ENCODE results near the gene NAT8. TPM values are rescaled to one million over a fixed set of nuclear protein-coding genes. Genes with fewer than 3 reads are reported as not detected.
"Not testable (repeated sequence)": the region's sequence is repeated elsewhere in the genome, so short reads cannot be mapped to it uniquely, and the experiment has no call there.

The NAT8 gene, protein sequence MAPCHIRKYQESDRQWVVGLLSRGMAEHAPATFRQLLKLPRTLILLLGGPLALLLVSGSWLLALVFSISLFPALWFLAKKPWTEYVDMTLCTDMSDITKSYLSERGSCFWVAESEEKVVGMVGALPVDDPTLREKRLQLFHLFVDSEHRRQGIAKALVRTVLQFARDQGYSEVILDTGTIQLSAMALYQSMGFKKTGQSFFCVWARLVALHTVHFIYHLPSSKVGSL
- 0.27 TPM for total RNA-seq

DNA sequence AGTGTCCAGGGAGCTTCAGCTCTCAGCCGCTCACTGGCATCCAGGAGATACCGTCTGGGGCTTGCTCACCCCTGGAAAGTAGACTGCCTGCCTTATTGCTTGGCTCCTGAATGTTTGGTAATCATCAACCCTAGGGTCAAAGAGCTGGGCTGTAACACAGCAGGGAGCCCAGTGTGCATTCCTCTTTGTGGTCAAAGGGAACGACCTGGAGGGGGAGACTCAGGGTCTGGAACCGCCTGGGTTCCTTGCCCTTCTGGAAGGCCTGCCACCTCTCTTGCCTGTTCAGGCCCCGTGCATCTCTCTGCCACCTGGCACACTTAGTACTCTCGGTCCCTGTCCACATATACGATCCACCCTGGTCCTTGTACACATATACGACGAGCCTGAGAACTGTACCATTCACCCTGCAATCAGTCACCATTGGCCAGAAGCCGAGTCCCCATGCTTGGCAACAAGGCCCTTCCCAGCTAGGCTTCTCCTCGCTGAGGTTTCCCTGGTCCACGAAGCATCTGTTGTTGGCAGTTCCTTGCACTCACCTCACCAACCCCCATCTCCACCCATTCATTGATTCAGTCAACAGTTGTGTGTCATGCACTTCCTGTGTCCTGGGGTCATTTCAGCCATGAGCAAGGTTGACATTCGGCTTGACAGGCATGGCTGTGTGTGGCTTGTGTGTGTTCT lies at the start of gene NAT8:
TSS of gene NAT8 (minus strand) at position 85 of the 681 bp plus-strand sequence. CDS start 794 bp downstream, outside the sequence.
- no peak for DNase-seq (ENCODE audit: low read depth in 2 of 3, low spot score in 2 of 3)

DNA sequence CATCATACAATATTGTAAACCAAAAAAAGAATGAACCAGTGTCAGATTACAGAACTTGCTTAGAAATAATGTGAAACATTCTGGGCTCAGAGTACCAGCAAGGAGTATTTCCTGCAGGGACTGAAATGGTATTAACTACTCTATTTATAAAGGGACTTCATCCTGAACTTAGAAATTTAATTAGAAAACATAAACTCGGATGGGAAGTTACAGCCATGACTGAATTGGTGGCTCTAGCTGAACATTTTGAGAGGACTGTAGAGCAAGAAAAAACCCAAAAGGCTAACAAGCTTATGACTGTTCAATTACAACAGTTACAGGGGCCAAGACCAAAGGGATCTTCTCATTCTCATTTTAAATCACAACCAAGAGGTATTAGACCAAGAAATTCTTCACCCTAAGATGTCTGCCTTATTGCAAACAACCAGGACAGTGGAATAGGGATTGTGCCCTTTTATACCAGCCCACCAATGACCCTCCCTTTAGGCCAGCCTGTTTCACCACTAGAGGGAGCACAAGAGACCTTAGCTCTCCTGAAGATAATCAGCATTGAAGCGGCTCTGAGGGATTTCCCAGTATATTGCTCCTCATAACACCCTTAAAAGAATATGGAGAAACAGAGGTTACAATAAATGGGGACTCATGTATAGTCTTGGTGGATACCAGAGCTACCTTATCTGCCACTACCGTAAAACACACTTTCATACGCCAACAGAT lies 48.3 kb upstream of the NAT8 start:
- DNase-seq (ENCODE audit: low read depth in 2 of 3, low spot score in 2 of 3): peak in 1 of 3 donors; percentile 48

DNA sequence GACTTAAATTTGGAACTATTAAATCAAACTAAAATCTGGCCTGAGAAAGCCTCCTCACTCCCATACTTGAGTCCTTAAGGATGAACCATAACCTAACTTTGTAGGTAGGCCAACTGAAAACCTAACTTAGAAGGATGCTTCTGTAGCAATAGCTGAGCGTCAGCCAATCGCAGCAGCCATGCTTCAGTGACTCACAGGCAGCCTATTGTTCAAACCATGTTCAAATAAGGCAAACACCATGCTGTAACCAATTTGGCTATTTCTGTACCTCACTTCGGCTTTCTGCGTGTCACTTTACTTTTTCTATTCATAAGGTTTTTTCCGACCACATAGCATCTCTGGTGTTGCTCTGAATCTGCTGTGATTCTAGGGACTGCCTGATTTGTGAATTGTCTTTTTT lies 46.3 kb upstream of the NAT8 start:
- not testable (repeated sequence) for DNase-seq (ENCODE audit: low read depth in 2 of 3, low spot score in 2 of 3)

DNA sequence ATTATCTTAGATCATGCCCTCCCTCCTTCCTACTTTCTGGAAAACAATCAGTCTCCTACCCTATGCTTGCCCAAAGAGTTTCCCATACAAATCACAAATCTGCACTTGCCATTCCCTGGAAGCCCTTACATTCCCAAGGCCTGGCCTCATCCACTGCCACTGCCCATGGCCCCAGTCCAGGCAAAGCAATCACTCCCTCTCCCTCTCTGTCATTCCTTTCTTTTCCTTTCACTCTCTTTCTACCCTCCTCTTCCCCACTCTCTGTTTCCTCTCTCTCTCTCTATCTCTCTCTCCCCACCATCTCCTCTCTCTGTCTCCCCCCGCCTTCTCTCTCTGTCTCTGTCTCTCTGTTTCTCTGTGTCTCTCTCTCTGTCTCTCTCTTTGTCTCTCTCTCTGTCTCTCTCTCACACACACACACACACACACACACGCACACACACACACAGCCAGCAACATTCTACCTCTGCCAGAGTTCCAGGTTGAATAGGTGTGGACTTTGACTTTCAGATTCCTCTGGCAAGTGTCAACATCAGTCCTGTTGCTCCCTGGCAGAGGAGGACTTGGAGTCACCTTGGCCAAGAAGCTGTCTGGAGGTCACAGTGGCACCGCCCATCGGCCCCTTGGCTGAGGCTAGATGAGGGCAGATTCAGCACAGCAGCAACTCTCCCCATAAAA lies 43.7 kb upstream of the NAT8 start:
- DNase-seq (ENCODE audit: low read depth in 2 of 3, low spot score in 2 of 3): no peak

DNA sequence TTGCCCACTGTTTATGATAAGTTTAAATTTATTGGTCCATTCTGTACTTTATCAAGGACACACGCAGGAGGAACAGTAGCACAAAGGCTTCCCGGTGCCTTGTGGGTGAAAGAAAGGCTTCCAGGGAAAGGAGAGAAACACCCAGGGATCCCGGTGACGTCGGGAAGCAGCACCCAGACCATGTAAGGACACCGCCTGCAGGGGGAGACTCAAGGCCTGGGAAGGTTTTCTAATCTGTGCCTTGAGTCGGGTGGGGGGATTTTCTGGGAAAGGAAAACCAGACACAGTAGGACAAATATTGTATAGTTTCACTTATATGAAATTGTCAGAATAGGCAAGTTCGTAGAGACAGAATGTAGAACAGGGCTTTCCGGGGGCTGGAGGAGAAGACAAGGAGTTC lies 42.7 kb upstream of the NAT8 start:
- DNase-seq (ENCODE audit: low read depth in 2 of 3, low spot score in 2 of 3): not testable (repeated sequence)

DNA sequence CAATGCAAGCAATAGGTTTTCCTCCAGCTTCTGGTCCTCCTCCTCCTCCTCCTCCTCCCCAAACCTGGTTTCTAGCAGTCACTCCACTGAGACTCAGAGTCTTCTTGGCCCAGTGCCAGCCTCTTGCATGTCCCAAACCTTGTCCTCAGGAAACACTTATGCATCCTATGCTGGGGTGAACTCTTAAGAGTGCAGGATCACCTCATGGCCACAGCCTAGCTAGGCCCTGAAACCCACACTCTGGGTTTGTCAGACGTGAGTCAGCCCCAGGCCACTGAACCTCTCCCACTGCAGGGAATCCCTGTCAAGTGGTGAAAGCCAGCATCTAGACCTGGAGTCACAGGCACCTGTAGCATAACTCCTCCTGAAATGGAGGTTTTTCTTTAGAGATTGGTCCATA lies 42.1 kb upstream of the NAT8 start:
- DNase-seq (ENCODE audit: low read depth in 2 of 3, low spot score in 2 of 3): peak in 1 of 3 donors; percentile 15

DNA sequence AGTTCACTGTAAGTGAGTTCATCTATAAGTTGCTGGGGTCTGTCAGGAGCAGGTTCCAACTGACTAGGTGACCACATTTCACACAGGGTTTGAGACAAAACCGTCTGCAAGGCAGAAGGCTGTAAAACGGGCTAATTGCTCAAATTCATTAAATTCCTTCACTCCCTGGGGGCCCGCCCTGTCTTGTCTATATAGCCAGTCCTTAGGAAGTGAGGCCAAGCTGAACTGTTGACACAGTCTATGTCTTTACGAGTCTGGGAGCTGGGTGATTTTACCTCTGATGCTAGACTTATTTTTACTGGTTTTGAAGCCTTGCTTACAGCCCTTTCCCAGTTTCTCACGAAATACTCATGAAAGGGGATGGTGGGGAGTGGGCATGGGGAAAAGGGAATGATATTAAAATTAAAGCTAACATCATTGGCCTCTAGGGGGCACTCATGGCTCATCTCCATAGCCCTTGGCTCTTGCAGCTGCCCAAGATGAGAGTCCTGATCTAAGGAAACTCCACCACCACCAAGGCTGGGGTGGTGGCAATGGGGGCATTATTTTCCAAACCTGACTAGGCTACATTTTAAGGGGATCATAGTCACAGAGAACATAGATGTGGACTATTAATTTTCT lies 37.8 kb upstream of the NAT8 start:
- peak in 2 of 3 donors; percentile 39 to 68 for DNase-seq (ENCODE audit: low read depth in 2 of 3, low spot score in 2 of 3)

DNA sequence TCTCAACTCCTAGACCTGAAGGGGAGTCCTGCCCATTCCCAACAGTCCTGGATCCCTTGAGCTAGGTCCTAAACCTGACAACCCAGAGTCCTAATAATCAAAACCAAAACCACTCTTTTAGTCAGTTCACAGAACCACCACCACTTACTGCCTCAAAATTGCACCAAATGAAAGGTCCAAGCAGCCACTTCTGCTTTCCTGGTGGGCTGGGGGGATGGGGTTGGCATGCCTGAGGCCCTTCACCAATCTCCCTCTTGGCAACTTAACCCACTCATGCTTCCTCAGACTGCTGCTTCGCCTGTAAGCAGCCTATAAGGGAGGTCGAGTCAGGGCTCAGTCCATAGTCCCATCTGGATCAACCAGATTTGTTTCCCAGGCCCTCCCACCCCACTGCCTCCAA lies 37.0 kb upstream of the NAT8 start:
- DNase-seq (ENCODE audit: low read depth in 2 of 3, low spot score in 2 of 3): peak in 1 of 3 donors; percentile 50

DNA sequence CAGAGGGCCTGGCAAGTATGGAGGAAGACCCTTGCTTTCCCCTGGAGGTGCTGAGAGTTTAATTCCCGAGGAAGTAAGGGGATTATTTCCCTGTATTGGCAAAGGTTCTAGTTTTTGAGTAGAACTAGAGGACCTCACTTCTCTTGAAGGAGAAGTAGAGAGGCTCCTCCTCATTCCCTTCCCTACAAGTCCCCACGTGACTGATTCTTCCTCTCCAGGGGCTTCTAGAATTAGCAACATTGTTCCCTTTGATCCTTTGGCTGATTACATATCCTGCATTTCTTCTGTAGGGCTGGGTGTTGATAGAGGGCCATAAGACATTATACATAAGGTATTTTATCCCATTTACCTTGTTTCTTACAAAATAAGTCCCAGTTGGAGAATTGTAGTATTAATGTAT lies 35.8 kb upstream of the NAT8 start:
- not testable (repeated sequence) for DNase-seq (ENCODE audit: low read depth in 2 of 3, low spot score in 2 of 3)

DNA sequence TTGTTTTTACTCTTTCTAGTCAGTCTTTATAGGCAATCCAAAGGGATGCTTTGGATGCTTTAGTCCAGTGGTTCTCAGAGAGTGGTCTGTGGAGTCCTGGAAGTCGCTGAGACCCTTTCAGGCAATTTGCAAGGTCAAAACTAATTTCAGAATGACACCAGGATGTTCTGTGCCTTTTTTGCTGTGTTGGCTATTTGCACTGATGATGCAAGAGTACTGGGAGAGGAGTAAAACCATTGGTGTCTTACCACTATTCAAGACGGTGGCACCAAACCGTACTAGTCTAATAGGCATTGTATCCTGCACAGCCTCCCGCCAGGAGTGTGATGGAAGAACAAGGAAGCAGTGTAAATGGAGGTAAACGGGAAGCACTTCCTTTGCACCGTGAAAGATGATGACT lies 34.0 kb upstream of the NAT8 start:
- DNase-seq (ENCODE audit: low read depth in 2 of 3, low spot score in 2 of 3): not testable (repeated sequence)

DNA sequence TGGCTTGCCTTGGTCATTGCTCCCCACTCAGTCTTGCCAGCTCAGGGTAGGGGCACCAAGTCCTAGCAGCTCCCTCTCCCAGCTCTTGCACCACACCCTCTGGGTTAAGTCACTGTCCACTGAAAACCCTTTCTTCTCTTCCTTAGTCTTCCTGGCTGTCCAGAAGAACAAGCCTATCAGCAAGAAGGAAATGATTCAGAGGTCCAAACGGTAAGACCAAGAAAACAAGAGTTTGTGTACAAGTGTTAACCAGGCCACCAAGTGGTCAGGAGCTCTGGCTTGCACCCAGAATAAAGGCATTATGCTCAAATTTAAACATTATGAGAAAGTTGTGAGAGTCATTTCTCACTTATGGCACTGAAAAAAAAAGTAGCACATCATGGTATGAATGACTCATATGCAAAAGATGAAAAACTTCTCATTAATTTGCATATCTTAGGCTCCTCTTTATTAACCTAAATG lies 32.5 kb upstream of the NAT8 start:
- not testable (repeated sequence) for DNase-seq (ENCODE audit: low read depth in 2 of 3, low spot score in 2 of 3)

DNA sequence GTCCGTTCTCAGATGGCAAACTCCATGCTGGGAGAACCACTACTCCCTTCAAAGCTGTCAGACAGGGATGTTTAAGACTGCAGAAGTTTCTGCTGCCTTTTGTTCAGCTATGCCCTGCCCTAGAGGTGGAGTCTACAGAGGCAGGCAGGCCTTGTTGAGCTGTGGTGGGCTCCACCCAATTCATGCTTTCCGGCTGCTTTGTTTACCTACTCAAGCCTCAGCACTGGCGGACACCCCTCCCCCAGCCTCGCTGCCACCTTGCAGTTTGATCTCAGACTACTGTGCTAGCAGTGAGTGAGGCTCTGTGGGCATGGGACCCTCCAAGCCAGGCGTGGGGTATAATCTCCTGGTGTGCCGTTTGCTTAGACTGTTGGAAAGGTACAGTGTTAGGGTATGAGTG lies 27.8 kb upstream of the NAT8 start:
- DNase-seq (ENCODE audit: low read depth in 2 of 3, low spot score in 2 of 3): not testable (repeated sequence)

DNA sequence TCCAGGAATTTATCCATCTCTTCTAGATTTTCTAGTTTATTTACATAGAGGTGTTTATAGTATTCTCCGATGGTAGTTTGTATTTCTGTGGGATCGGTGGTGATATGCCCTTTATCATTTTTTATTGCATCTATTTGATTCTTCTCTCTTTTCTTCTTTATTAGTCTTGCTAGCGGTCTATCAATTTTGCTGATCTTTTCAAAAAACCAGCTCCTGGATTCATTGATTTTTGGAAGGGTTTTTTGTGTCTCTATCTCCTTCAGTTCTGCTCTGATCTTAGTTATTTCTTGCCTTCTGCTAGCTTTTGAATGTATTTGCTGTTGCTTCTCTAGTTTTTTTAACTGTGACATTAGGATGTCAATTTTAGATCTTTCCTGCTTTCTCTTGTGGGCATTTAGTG lies 25.0 kb upstream of the NAT8 start:
- not testable (repeated sequence) for DNase-seq (ENCODE audit: low read depth in 2 of 3, low spot score in 2 of 3)

DNA sequence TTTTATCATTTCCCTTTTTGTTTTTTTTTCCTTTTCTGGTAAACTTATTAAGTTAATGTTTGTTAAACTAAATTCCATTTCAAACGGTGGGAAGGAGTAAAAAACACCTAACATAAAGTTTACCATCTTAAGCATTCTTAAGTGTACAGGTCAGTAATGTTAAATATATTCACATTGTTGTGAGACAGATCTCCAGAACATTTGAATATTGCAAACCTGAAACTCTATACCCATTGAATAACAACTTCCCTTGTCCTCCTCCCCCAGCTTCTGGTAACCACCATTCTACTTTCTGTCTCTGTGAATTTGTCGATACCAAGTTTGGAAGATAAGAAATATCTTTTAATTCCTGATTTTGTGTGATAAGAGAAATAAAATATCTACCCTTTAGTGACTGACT lies 12.0 kb upstream of the NAT8 start:
- no peak for DNase-seq (ENCODE audit: low read depth in 2 of 3, low spot score in 2 of 3)

DNA sequence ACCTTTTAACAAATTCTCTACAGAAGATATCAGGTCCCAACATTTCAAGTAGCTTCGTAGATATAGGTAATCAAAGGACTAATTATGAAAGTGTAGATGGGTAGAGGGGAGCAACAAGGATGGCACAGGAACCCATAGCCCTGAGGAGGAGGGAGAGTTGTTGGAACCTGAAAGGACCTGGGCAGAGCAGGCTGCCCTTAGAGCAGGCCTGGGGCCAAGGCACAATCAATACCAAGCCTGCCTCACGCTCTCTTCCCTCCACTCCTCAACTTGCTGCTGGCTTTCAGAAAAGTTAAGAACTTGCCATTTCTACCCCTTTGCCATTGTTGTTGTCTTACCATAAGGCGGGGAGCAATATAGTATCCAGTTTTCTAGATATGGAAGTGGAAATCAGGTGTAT lies 10.1 kb upstream of the NAT8 start:
- DNase-seq (ENCODE audit: low read depth in 2 of 3, low spot score in 2 of 3): no peak

DNA sequence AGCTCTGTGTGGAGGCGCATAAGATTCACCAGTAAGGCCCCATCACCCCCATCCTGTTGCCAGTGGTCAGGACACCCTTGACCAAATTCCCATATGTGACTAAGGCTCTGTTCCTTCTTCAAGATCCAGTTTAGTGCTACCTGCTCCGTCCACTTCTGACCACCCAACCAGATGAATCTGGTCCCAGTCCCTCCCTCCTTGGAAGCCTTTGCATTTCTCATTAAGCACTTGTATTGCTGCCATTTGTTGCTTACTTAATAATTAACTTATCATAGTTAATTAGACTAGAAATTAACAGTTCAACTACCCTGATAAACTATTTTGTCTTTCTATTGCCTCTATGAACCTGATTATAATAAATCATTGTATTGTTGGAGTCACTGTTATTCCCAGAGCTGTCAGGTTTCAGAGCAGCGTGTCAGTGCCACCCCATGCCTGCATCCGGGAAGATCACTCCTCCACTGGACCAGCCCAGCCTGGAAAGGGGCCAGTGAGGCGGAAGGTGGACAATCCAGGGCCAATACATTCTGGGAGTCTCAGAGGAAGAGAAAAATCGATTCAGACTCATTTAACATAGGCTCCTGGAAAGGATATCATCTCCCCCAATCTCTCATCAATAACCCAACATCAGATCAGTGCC lies 9.5 kb upstream of the NAT8 start:
- DNase-seq (ENCODE audit: low read depth in 2 of 3, low spot score in 2 of 3): no peak

DNA sequence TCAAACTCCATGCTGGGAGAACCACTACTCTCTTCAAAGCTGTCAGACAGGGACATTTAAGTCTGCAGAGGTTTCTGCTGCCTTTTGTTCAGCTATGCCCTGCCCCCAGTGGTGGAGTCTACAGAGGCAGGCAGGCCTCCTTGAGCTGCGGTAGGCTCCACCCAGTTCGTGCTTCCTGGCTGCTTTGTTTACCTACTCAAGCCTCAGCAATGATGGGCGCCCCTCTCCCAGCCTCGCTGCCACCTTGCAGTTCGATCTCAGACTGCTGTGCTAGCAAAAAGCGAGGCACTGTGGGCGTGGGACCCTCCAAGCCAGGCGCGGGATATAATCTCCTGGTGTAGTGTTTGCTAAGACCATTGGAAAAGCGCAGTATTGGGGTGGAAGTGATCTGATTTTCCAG lies 5.5 kb upstream of the NAT8 start:
- DNase-seq (ENCODE audit: low read depth in 2 of 3, low spot score in 2 of 3): not testable (repeated sequence)

DNA sequence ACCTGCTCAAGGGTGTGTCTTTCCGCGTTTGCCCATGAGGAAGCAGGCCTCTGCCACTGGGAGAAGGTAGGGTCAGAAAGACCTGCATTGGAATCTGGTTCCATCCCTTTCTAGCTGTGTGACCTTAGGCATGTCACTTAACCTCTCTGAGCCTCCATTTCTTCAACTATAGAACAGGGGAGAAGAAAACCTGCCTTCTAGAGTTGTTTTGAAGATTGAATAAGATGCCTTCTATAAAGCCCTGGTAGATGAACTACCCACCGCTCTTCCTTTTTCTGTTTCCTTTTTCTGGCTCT lies 507 bp downstream of the NAT8 start:
- DNase-seq (ENCODE audit: low read depth in 2 of 3, low spot score in 2 of 3): no peak

DNA sequence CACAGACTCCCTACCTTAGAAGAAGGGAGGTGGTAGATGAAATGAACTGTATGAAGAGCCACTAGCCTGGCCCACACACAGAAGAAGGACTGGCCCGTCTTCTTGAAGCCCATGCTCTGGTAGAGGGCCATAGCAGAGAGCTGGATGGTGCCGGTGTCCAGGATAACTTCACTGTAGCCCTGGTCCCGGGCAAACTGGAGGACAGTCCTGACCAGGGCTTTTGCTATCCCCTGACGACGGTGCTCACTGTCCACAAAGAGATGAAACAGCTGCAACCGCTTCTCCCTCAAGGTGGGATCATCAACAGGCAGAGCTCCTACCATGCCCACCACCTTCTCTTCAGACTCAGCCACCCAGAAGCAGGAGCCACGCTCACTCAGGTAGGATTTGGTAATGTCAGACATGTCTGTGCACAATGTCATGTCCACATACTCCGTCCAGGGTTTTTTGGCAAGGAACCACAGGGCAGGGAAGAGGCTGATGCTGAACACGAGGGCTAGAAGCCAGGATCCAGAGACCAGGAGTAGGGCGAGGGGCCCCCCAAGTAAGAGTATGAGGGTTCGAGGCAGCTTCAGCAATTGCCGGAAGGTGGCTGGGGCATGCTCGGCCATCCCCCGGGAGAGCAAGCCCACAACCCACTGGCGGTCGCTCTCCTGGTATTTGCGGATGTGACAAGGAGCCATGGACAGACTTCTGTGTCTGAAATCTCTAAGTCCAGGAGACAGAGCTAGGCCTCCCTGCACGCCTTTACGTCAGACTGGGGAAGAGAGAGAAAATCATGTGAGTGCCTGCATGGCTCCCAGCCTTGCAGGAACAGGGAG lies 1.1 kb downstream of the NAT8 start:
- no peak for DNase-seq (ENCODE audit: low read depth in 2 of 3, low spot score in 2 of 3)

DNA sequence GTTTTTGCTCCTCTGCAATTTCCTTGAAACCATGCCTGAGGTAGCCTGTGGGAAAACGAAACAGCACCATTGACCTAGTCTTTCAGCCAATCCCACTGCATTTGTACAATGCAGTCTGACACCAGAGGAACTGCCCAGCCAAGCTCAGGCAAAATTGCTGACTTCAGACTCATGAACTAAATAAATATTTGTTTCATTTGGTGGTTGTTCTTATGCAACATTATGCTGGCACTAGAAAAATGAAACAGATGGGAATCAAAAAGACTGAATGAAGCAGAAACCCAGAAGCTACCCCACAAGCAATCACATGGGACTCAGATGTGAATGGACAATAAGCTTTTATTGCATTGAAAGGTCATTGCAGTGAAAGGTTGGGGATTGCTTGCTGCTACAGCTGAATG lies 1.7 kb downstream of the NAT8 start:
- no peak for DNase-seq (ENCODE audit: low read depth in 2 of 3, low spot score in 2 of 3)
